ENCODE results near the gene TBC1D9.

Gene TBC1D9

DNA sequence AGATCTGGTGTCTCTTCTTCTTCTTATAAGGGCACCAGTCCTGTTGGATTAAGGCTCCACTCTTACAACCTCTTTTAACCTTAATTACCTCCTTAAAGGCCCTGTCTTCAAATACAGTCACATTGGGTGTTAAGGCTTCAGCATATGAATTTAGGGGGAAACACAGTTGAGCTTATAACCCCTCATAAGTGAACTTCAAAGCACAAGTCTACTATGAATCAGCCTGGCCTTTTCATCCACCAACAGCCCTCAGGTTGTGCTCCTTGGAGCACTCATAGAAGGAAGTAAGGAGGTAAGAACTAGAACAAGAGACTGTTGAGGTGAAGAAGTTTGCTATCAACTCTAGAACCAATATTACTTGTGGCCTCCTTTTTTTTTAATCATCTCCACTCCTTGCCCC is 18.8 kb upstream of the TBC1D9 start:
- CTCF ChIA-PET = interaction anchor here (0.7 kb wide), 1 partner anchor 356 kb away, joined by 4 read pairs; no protein-coding TSS in a partner anchor
- H3K4me1 ChIP-seq (ENCODE audit: control insufficient read depth, insufficient read depth, low read length) = no peaks in the 10 kb centered on the region
- no peaks in the 10 kb centered on the region for H3K36me3 ChIP-seq (ENCODE audit: control insufficient read depth in 2 of 2, insufficient read depth in 1 of 2, low read length in 2 of 2)
- POLR2A ChIA-PET = interaction anchor here (0.6 kb wide), 1 partner anchor 195 kb away, joined by 3 read pairs; no protein-coding TSS in a partner anchor
- no peak for TF ChIP-seq SETDB1 (IDR thresholded peaks at IDR 0.05; ENCODE audit: insufficient read length, low read length)
- no peak overlapping the region for H3K27ac ChIP-seq (ENCODE audit: extremely low read depth, low read depth, low read length)
- no peaks in the 10 kb centered on the region for H3K9me3 ChIP-seq (ENCODE audit: control insufficient read depth, insufficient read depth, low read depth, low read length)
- H3K4me3 ChIP-seq (ENCODE audit: low read depth, low read length) = no peak overlapping the region

DNA sequence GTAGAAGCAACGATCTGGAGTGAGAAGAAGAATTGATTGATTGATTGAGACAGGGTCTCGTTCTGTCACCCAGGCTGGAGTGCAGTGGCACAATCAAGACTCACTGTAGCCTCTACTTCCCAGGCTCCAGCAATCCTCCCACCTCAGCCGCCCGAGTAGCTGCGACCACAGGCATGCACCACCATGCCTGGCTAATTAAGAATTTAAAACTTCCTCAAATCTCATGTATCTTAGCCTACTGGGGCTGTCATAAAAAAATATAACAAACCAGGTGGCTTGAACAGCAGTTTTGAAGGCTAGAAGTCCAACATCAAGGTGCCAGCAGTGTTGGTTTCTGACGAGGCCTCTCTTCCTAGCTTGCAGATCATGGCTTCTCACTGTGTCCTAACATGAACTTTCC is 18.3 kb upstream of the TBC1D9 start:
- no peak overlapping the region for H3K4me3 ChIP-seq (ENCODE audit: low read depth, low read length)
- CTCF ChIA-PET = interaction anchor here (0.7 kb wide), 1 partner anchor 356 kb away, joined by 4 read pairs; no protein-coding TSS in a partner anchor
- H3K9me3 ChIP-seq (ENCODE audit: control insufficient read depth, insufficient read depth, low read depth, low read length) = no peaks in the 10 kb centered on the region
- no peak overlapping the region for H3K27ac ChIP-seq (ENCODE audit: extremely low read depth, low read depth, low read length)
- no peaks in the 10 kb centered on the region for H3K4me1 ChIP-seq (ENCODE audit: control insufficient read depth, insufficient read depth, low read length)
- TF ChIP-seq, protein P1, sequence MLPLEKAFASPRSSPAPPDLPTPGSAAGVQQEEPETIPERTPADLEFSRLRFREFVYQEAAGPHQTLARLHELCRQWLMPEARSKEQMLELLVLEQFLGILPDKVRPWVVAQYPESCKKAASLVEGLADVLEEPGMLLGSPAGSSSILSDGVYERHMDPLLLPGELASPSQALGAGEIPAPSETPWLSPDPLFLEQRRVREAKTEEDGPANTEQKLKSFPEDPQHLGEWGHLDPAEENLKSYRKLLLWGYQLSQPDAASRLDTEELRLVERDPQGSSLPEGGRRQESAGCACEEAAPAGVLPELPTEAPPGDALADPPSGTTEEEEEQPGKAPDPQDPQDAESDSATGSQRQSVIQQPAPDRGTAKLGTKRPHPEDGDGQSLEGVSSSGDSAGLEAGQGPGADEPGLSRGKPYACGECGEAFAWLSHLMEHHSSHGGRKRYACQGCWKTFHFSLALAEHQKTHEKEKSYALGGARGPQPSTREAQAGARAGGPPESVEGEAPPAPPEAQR (tag by site-specific recombination; IDR thresholded peaks at IDR 0.05) = no peak
- TF ChIP-seq KLF7 (tag by site-specific recombination; IDR thresholded peaks at IDR 0.05; ENCODE audit: borderline replicate concordance) (no peak), ZNF311 (tag by site-specific recombination; IDR thresholded peaks at IDR 0.05; ENCODE audit: borderline replicate concordance) (no peak), ZNF510 (tag by site-specific recombination; IDR thresholded peaks at IDR 0.05; ENCODE audit: insufficient replicate concordance) (no peak), ZNF140 (tag by site-specific recombination; IDR thresholded peaks at IDR 0.05) (no peak), ZNF184 (tag by site-specific recombination; IDR thresholded peaks at IDR 0.05) (no peak), ZNF19 (tag by site-specific recombination; IDR thresholded peaks at IDR 0.05; ENCODE audit: low read depth) (no peak), ZNF837 (tag by site-specific recombination; IDR thresholded peaks at IDR 0.05) (no peak), KLF9 (tag by site-specific recombination; IDR thresholded peaks at IDR 0.05; ENCODE audit: low read depth) (no peak), ZNF16 (tag by site-specific recombination; IDR thresholded peaks at IDR 0.05; ENCODE audit: low read depth) (no peak), ZNF585B (tag by site-specific recombination; IDR thresholded peaks at IDR 0.05) (no peak)
- TF ChIP-seq, protein P2, sequence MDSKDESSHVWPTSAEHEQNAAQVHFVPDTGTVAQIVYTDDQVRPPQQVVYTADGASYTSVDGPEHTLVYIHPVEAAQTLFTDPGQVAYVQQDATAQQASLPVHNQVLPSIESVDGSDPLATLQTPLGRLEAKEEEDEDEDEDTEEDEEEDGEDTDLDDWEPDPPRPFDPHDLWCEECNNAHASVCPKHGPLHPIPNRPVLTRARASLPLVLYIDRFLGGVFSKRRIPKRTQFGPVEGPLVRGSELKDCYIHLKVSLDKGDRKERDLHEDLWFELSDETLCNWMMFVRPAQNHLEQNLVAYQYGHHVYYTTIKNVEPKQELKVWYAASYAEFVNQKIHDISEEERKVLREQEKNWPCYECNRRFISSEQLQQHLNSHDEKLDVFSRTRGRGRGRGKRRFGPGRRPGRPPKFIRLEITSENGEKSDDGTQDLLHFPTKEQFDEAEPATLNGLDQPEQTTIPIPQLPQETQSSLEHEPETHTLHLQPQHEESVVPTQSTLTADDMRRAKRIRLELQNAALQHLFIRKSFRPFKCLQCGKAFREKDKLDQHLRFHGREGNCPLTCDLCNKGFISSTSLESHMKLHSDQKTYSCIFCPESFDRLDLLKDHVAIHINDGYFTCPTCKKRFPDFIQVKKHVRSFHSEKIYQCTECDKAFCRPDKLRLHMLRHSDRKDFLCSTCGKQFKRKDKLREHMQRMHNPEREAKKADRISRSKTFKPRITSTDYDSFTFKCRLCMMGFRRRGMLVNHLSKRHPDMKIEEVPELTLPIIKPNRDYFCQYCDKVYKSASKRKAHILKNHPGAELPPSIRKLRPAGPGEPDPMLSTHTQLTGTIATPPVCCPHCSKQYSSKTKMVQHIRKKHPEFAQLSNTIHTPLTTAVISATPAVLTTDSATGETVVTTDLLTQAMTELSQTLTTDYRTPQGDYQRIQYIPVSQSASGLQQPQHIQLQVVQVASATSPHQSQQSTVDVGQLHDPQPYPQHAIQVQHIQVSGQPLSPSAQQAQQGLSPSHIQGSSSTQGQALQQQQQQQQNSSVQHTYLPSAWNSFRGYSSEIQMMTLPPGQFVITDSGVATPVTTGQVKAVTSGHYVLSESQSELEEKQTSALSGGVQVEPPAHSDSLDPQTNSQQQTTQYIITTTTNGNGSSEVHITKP (tag by site-specific recombination; IDR thresholded peaks at IDR 0.05) = no peak
- TF ChIP-seq, protein P3, sequence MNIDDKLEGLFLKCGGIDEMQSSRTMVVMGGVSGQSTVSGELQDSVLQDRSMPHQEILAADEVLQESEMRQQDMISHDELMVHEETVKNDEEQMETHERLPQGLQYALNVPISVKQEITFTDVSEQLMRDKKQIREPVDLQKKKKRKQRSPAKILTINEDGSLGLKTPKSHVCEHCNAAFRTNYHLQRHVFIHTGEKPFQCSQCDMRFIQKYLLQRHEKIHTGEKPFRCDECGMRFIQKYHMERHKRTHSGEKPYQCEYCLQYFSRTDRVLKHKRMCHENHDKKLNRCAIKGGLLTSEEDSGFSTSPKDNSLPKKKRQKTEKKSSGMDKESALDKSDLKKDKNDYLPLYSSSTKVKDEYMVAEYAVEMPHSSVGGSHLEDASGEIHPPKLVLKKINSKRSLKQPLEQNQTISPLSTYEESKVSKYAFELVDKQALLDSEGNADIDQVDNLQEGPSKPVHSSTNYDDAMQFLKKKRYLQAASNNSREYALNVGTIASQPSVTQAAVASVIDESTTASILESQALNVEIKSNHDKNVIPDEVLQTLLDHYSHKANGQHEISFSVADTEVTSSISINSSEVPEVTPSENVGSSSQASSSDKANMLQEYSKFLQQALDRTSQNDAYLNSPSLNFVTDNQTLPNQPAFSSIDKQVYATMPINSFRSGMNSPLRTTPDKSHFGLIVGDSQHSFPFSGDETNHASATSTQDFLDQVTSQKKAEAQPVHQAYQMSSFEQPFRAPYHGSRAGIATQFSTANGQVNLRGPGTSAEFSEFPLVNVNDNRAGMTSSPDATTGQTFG (tag by site-specific recombination; IDR thresholded peaks at IDR 0.05; ENCODE audit: borderline replicate concordance) = no peak
- POLR2A ChIA-PET = no interaction called here
- no peaks in the 10 kb centered on the region for H3K36me3 ChIP-seq (ENCODE audit: control insufficient read depth in 2 of 2, insufficient read depth in 1 of 2, low read length in 2 of 2)

DNA sequence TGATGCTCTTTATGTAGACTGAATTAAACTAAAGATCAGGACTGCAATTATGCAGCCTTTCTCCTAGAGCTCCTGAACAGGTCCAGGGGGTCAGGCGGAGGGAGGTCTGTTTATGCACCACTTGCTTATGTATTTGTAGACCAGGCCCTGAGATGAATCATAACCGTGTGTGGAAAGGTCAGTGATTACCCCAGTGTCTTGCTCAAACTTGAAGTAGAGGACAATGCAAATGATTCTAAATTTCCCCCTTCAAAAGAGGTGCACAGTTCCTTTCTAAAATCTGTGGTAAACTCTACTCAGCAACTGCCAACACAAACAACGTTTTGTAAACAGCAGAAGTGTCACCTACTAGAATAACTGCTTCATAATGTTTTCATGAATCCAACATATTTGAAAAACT is 13.0 kb upstream of the TBC1D9 start:
- no peaks in the 10 kb centered on the region for H3K9me3 ChIP-seq (ENCODE audit: control insufficient read depth, insufficient read depth, low read depth, low read length)
- H3K36me3 ChIP-seq (ENCODE audit: control insufficient read depth in 2 of 2, insufficient read depth in 1 of 2, low read length in 2 of 2) = no peaks in the 10 kb centered on the region
- POLR2A ChIA-PET = no interaction called here
- TF ChIP-seq GLIS1 (tag by site-specific recombination; IDR thresholded peaks at IDR 0.05) (0 out of 2 replicates have a peak, but pooled peaks have one; percentile 19), ZNF830 (tag by site-specific recombination; IDR thresholded peaks at IDR 0.05; ENCODE audit: low read depth) (no peak)
- no peak overlapping the region for H3K27ac ChIP-seq (ENCODE audit: extremely low read depth, low read depth, low read length)
- no peak overlapping the region for H3K4me3 ChIP-seq (ENCODE audit: low read depth, low read length)
- CTCF ChIA-PET = no interaction called here
- peaks cover 2% of the 10 kb centered on the region; the same call in 1 of the 2 replicates for H3K4me1 ChIP-seq (ENCODE audit: control insufficient read depth, insufficient read depth, low read length)

Measured in HEK293 (cell line).